Lower lobe of right lung (tissue), 2 donors: ENCODE results near the gene LAMTOR4. TPM values are rescaled to one million over a fixed set of nuclear protein-coding genes. Genes with fewer than 3 reads are reported as not detected.

Experiments used
- ATAC-seq, 2 donors: fragments of 200-7000 bp; cut with Tn5 transposase; one replicate each; pipeline ENCODE4 v1.9.1; 2020 to 2022; ENCODE audit warnings: mild to moderate bottlenecking in 2 of 2, moderate library complexity in 2 of 2
- DNase-seq: peaks from one replicate; pipeline ENCODE4 v3.0.0-alpha.2; 2020
- H3K27ac ChIP-seq: fragments of 200-600 bp; one replicate; pipeline ENCODE4 v1.8.0; 2022
- H3K27me3 ChIP-seq: fragments of 200-600 bp; one replicate; pipeline ENCODE4 v1.8.0; 2022; ENCODE audit warnings: low read depth
- H3K36me3 ChIP-seq: fragments of 200-600 bp; one replicate; pipeline ENCODE4 v1.8.0; 2022; ENCODE audit warnings: mild to moderate bottlenecking
- H3K4me1 ChIP-seq: fragments of 200-600 bp; one replicate; pipeline ENCODE4 v1.8.0; 2022
- H3K4me3 ChIP-seq: fragments of 200-600 bp; one replicate; pipeline ENCODE4 v1.8.0; 2022; ENCODE audit warnings: mild to moderate bottlenecking
- H3K9me3 ChIP-seq: fragments of 200-600 bp; one replicate; pipeline ENCODE4 v1.8.0; 2022
- intact Hi-C: fragments of 100-400 bp; cut with DNase I; formaldehyde crosslinking; loops from one replicate; pipeline ENCODE4 v1.11.0; 2022
- total RNA-seq: library from RNA; stranded (reverse); fragmentation: NEBNext Ultra II Directional; extraction: Animal tissue kit (Norgen Biotek cat#: 25700); gene quantifications from one replicate; pipeline ENCODE4 v1.2.1, GENCODE V29; 2021
- TF ChIP-seq, protein P1 (sequence below): fragments of 200-600 bp; IDR thresholded peaks from one replicate; pipeline ENCODE4 v1.8.0; 2022; ENCODE audit warnings: antibody characterized with exemption, mild to moderate bottlenecking
- donor health status: DM: no; HTN: yes; CAD: no; lungs with severe emphysema.

The LAMTOR4 gene
- total RNA-seq, 1 donor from 2014 or later = 131 TPM

DNA sequence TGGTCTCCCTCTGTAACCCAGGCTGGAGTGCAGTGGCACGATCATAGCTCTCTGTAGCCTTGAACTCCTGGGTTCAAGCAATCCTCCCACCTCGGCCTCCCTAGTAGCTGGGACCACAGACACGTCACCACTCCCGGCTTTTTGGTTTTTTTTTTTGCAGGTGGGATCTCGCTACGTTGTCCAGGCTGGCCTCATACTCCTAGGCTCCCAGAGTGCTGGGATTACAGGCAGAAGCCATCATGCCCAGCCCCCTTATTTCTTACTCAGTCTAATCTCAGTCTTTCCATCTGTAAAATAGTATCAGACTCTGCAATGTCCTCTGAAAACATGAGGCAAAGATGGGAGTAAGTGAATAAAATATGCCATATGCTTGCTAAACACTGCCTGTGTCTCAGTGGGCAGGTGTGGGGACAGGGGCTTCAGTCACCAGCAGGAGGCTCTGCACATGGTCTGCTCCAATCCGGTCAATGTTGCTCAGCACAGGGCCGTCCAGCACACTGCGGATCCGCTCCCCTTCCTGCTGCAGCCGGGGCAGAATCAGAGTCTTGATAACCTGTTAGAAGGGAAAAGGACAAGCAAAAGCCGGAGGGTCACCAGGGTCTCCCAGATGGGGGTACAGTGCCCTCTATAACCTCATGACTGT is 39.1 kb upstream of the LAMTOR4 start:
- Histone ChIP-seq H3K9me3 (no peaks in the 10 kb centered on the region), H3K4me1 (no peaks in the 10 kb centered on the region), H3K4me3 (no peak overlapping the region), H3K27me3 (no peaks in the 10 kb centered on the region), H3K27ac (no peak overlapping the region), H3K36me3 (peaks cover 95% of the 10 kb centered on the region)
- TF ChIP-seq, protein P1, sequence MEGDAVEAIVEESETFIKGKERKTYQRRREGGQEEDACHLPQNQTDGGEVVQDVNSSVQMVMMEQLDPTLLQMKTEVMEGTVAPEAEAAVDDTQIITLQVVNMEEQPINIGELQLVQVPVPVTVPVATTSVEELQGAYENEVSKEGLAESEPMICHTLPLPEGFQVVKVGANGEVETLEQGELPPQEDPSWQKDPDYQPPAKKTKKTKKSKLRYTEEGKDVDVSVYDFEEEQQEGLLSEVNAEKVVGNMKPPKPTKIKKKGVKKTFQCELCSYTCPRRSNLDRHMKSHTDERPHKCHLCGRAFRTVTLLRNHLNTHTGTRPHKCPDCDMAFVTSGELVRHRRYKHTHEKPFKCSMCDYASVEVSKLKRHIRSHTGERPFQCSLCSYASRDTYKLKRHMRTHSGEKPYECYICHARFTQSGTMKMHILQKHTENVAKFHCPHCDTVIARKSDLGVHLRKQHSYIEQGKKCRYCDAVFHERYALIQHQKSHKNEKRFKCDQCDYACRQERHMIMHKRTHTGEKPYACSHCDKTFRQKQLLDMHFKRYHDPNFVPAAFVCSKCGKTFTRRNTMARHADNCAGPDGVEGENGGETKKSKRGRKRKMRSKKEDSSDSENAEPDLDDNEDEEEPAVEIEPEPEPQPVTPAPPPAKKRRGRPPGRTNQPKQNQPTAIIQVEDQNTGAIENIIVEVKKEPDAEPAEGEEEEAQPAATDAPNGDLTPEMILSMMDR = no peak
- no peak for ATAC-seq
- DNase-seq = no peak
- intact Hi-C loops = no loop called here

DNA sequence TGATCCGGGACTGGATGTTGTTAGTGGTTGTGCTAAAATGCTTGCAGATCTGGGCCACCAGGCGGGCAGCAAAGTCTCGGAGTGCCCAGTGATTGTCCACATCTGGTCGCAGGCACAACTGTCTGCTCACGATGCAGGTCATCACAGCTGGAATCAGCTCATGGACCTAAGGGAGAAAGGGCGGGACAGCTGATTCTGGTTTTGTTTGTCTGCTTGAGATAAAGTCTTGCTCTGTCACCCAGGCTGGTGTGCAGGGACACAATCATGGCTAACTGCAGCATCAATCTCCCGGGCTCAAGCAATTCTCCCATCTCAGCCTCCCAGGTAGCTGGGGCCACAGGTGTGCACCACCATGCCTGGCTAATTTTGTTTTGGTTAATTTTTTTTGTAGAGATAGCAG is 37.6 kb upstream of the LAMTOR4 start:
- TF ChIP-seq, protein P1 = no peak
- no peak overlapping the region for H3K4me3 ChIP-seq
- H3K9me3 ChIP-seq = no peaks in the 10 kb centered on the region
- H3K27me3 ChIP-seq = no peaks in the 10 kb centered on the region
- H3K4me1 ChIP-seq = no peaks in the 10 kb centered on the region
- H3K27ac ChIP-seq = no peak overlapping the region
- ATAC-seq = no peak
- no peak for DNase-seq
- intact Hi-C loops = no loop called here
- H3K36me3 ChIP-seq = peaks cover 80% of the 10 kb centered on the region

DNA sequence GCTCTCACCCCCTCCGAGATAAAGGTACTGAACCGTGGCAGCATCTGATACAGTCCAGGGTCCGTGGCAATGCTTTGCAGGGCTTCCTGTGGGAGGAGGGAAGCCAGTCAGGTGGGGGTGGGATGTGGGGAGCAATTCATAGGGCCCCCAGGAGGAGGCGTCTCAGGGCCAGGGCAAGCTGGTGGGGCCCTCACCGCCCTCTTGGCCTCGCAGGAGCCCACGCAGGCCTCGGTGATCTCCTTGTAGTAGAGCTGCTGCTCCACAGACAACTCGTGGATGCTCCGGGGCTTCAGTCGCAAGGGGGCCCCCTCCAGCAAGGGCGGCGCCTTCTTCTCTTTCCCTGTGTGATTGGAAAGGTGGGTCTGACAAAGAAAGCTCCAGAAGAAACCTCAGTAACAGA is 36.8 kb upstream of the LAMTOR4 start:
- ATAC-seq = no peak
- DNase-seq = no peak
- no peak overlapping the region for H3K27ac ChIP-seq
- H3K36me3 ChIP-seq = peaks cover 72% of the 10 kb centered on the region
- intact Hi-C loops = no loop called here
- H3K9me3 ChIP-seq = no peaks in the 10 kb centered on the region
- H3K27me3 ChIP-seq = no peaks in the 10 kb centered on the region
- no peak overlapping the region for H3K4me3 ChIP-seq
- no peaks in the 10 kb centered on the region for H3K4me1 ChIP-seq
- TF ChIP-seq, protein P1 = no peak

DNA sequence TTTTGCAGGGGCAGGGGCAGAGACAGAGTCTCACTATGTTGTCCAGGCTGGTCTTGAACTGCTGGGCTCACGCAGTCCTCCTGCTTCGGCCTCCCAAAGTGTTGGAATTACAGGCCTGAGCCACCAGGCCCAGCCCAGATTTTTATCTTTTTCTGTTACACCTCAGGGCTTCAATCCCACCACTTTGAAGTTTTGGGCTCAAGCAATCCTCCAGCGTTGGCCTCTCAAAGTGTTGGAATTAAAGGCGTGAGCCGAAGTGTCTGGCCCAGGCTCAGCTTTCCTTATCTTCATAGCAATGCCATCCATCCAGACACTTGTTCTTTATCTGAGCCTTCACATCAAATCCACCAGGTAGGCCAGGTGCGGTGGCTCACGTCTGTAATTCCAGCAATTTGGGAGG is 33.7 kb upstream of the LAMTOR4 start:
- Histone ChIP-seq H3K36me3 (peaks cover 41% of the 10 kb centered on the region), H3K27ac (no peak overlapping the region), H3K27me3 (no peaks in the 10 kb centered on the region), H3K4me3 (no peak overlapping the region), H3K4me1 (peaks cover 10% of the 10 kb centered on the region), H3K9me3 (no peaks in the 10 kb centered on the region)
- intact Hi-C loops = no loop called here
- no peak for ATAC-seq
- TF ChIP-seq, protein P1 = no peak
- DNase-seq = no peak

DNA sequence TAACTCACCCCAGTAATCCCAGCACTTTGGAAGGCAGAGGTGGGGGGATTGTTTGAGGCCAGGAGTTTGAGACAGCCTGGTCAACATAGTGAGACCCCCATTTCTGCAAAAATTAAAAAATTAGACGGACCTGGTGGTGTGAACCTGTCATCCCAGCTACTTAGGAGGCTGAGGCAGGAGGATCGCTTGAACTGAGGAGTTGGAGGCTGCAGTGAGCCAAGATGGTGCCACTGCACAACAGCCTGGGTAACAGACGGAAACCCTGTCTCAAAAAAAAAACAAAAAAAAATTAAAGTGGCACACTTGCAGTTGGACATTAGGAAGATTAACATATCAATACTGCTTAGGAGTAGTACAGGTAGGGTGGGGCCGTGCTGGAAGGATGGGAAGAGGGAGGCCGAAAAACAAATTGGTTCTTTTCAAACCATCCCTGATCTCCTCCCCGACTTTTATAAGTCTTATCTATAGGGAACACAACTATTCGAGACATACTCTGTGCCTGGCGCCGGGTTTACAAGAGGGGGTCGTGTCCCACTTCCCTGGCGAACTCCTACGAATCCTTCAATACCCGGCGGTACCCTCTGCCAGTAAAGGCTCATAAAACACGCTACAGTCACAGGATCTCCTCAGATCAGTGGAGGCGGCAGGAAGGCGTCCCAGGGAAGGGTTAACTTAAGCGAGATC is 30.2 kb upstream of the LAMTOR4 start:
- DNase-seq = no peak
- no peak for ATAC-seq
- peak overlapping the region; percentile 93 for H3K27ac ChIP-seq
- peak overlapping the region; percentile 80 for H3K4me3 ChIP-seq
- no peaks in the 10 kb centered on the region for H3K27me3 ChIP-seq
- H3K4me1 ChIP-seq = peaks cover 18% of the 10 kb centered on the region
- TF ChIP-seq, protein P1 = no peak
- H3K36me3 ChIP-seq = peaks cover 6% of the 10 kb centered on the region
- intact Hi-C loops = no loop called here
- H3K9me3 ChIP-seq = no peaks in the 10 kb centered on the region
